ENCODE results near the gene PIK3CA.
"Not testable (repeated sequence)": the region's sequence is repeated elsewhere in the genome, so short reads cannot be mapped to it uniquely, and the experiment has no call there.

PIK3CA gene

GRCh38 chr3:179264449-179264848 lies 116.3 kb downstream of the PIK3CA start:
- no peak for DNase-seq (ENCODE audit: low spot score)

GRCh38 chr3:179265092-179265491 lies 116.9 kb downstream of the PIK3CA start:
- DNase-seq (ENCODE audit: low spot score), result no peak

GRCh38 chr3:179265875-179266274 lies 117.7 kb downstream of the PIK3CA start:
- no peak for DNase-seq (ENCODE audit: low spot score)

- DNase-seq (ENCODE audit: low spot score), result no peak
These were observed 118.6 kb downstream of the PIK3CA start for GRCh38 chr3:179266701-179267211.

GRCh38 chr3:179268400-179269051 lies 120.4 kb downstream of the PIK3CA start:
- DNase-seq (ENCODE audit: low spot score), result no peak

- no peak for DNase-seq (ENCODE audit: low spot score)
These were observed 121.1 kb downstream of the PIK3CA start for GRCh38 chr3:179269152-179269707.

- DNase-seq (ENCODE audit: low spot score), result no peak
These were observed 124.2 kb downstream of the PIK3CA start for GRCh38 chr3:179272385-179272784.

GRCh38 chr3:179274434-179274833 lies 126.3 kb downstream of the PIK3CA start:
- not testable (repeated sequence) for DNase-seq (ENCODE audit: low spot score)

GRCh38 chr3:179276001-179276400 lies 127.8 kb downstream of the PIK3CA start:
- DNase-seq (ENCODE audit: low spot score), result no peak

GRCh38 chr3:179276743-179277142 lies 128.6 kb downstream of the PIK3CA start:
- DNase-seq (ENCODE audit: low spot score), result no peak

GRCh38 chr3:179278151-179278550 lies 130.0 kb downstream of the PIK3CA start:
- no peak for DNase-seq (ENCODE audit: low spot score)

GRCh38 chr3:179278932-179279693 lies 131.0 kb downstream of the PIK3CA start:
- DNase-seq (ENCODE audit: low spot score), result no peak

GRCh38 chr3:179279837-179280236 lies 131.7 kb downstream of the PIK3CA start:
- DNase-seq (ENCODE audit: low spot score), result no peak

GRCh38 chr3:179281825-179282224 lies 133.7 kb downstream of the PIK3CA start:
- no peak for DNase-seq (ENCODE audit: low spot score)

- DNase-seq (ENCODE audit: low spot score), result no peak
These were observed 138.2 kb downstream of the PIK3CA start for GRCh38 chr3:179286331-179286730.

- no peak for DNase-seq (ENCODE audit: low spot score)
These were observed 140.7 kb downstream of the PIK3CA start for GRCh38 chr3:179288845-179289244.

GRCh38 chr3:179289295-179289694 lies 141.1 kb downstream of the PIK3CA start:
- DNase-seq (ENCODE audit: low spot score), result no peak
